HG02588 (cell line): Measurements from ENCODE around the gene GDF10.

Source experiments
- ATAC-seq: cut with Tn5 transposase; IDR thresholded peaks from one replicate; pipeline ENCODE4 v1.9.1; 2021; ENCODE audit warnings: mild to moderate bottlenecking, moderate library complexity; ENCODE audit not compliant: unreplicated experiment

The GDF10 gene

GRCh38 chr10:47291682-47292081, 8.3 kb upstream of the GDF10 start:
- ATAC-seq = no peak

- no peak for ATAC-seq
Observed at GRCh38 chr10:47294057-47294456, 5.9 kb upstream of the GDF10 start.

- ATAC-seq = no peak
Observed at GRCh38 chr10:47294501-47294900, 5.5 kb upstream of the GDF10 start.

GRCh38 chr10:47295411-47295810, 4.6 kb upstream of the GDF10 start:
- ATAC-seq = no peak

GRCh38 chr10:47296156-47296894, 3.7 kb upstream of the GDF10 start:
- no peak for ATAC-seq

- ATAC-seq = no peak
Observed at GRCh38 chr10:47296941-47297340, 3.1 kb upstream of the GDF10 start.

- no peak for ATAC-seq
Observed at GRCh38 chr10:47297866-47298540, 2.0 kb upstream of the GDF10 start.

GRCh38 chr10:47298715-47299114, 1.3 kb upstream of the GDF10 start:
- no peak for ATAC-seq

GRCh38 chr10:47300429-47300931, 483 bp downstream of the GDF10 start:
- ATAC-seq = no peak

- ATAC-seq = no peak
Observed at GRCh38 chr10:47301833-47302232, 1.8 kb downstream of the GDF10 start.

GRCh38 chr10:47303105-47303504, 3.1 kb downstream of the GDF10 start:
- no peak for ATAC-seq

GRCh38 chr10:47303866-47304265, 3.9 kb downstream of the GDF10 start:
- no peak for ATAC-seq

- ATAC-seq = no peak
Observed at GRCh38 chr10:47305566-47305965, 5.6 kb downstream of the GDF10 start.

- no peak for ATAC-seq
Observed at GRCh38 chr10:47306387-47307210, 6.6 kb downstream of the GDF10 start.

GRCh38 chr10:47307381-47307780, 7.4 kb downstream of the GDF10 start:
- ATAC-seq = no peak

- no peak for ATAC-seq
Observed at GRCh38 chr10:47308775-47309174, 8.8 kb downstream of the GDF10 start.

GRCh38 chr10:47309408-47310089, 9.6 kb downstream of the GDF10 start:
- no peak for ATAC-seq

GRCh38 chr10:47310090-47310505, 10.1 kb downstream of the GDF10 start:
- no peak for ATAC-seq

- ATAC-seq = no peak
Observed at GRCh38 chr10:47311193-47311931, 11.4 kb downstream of the GDF10 start.
